Stimulated activated naive B cell treated with anti-CD40 and anti-IgM and Interleukin-4, amounts not matched to agents 10 μg/mL and 1 μg/mL and 100 μg/mL, for 72 hours (primary cell): Measurements from ENCODE around the gene PGM2.

Experiments used
- ATAC-seq, 2 donors: fragments of 150-1000 bp; cut with Tn5 transposase; replicated peaks; 2 replicates each; pipeline ENCODE4 v1.10.0; 2021; ENCODE audit warnings: moderate library complexity in 1 of 2
- DNase-seq: peaks from one replicate; pipeline ENCODE4 v3.0.0; 2021
- H3K27ac Mint-ChIP-seq: one replicate; pipeline ENCODE4 v1.8.0; 2022; ENCODE audit warnings: mild to moderate bottlenecking, mixed read lengths
- H3K27me3 Mint-ChIP-seq, 2 donors: one replicate each; pipeline ENCODE4 v1.8.0; 2022; ENCODE audit warnings: mixed read lengths in 2 of 2
- H3K36me3 Mint-ChIP-seq, 2 donors: one replicate each; pipeline ENCODE4 v1.8.0; 2022; ENCODE audit warnings: mixed read lengths in 2 of 2, mild to moderate bottlenecking in 1 of 2
- H3K4me1 Mint-ChIP-seq, 2 donors: one replicate each; pipeline ENCODE4 v1.8.0; 2022; ENCODE audit warnings: mixed read lengths in 2 of 2, mild to moderate bottlenecking in 1 of 2
- H3K4me3 Mint-ChIP-seq, 2 donors: one replicate each; pipeline ENCODE4 v1.8.0; 2022; ENCODE audit warnings: mild to moderate bottlenecking in 2 of 2, mixed read lengths in 2 of 2, moderate library complexity in 1 of 2
- H3K9me3 Mint-ChIP-seq, 2 donors: one replicate each; pipeline ENCODE4 v1.8.0; 2022; ENCODE audit warnings: mixed read lengths in 2 of 2, mild to moderate bottlenecking in 1 of 2

The PGM2 gene

DNA sequence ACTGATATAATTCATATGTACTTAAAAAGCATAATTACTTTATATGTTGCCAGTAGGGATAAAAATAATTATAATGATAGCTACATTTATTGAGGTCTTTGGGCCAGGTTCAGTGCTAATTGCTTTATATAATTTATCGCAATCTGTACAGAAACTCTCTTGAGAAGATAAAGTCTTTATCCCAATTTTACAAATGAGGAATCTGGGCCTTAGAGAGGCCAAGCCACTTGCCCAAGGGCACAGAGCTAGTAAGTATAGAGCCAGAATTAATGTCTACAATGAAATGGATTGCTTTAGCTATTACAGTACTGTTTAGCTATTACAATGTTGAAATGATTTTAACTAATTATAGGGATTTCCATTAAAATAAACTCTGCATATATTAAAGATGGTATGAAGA, 33.8 kb downstream of the PGM2 start:
- Mint-ChIP-seq H3K27me3 (no peaks in the 10 kb centered on the region), H3K27ac (no peak overlapping the region)

DNA sequence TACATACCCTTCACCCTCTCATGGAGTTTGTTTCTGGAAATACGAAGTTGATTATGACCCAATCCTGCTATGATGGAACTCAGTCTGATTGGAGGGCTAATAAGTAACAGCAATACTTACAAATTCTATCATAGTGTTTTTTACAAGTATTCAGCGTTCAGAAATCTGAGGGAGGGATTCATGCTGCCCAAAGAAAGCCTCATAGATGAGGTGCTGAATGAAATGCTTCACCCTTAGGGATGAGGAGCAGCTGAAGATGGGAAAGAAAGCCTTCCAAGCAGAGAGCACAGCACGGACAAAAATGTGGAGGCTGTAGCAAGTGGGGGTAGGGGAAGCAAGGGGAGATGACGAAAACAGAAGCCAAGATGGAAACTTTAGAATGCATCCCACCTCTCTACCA, 36.5 kb downstream of the PGM2 start:
- H3K4me3 Mint-ChIP-seq = no peak overlapping the region
- H3K4me1 Mint-ChIP-seq = peaks cover 9 to 19% of the 10 kb centered on the region in 2 donors
- H3K27me3 Mint-ChIP-seq = no peaks in the 10 kb centered on the region
- H3K27ac Mint-ChIP-seq = no peak overlapping the region
- no peak for ATAC-seq
- no peaks in the 10 kb centered on the region for H3K9me3 Mint-ChIP-seq
- peaks cover 32 to 51% of the 10 kb centered on the region in 2 donors for H3K36me3 Mint-ChIP-seq
- DNase-seq = no peak

More for the DNA sequence above, 33.8 kb downstream of the PGM2 start:
- Mint-ChIP-seq H3K4me3 (no peak overlapping the region), H3K36me3 (peaks cover 20 to 31% of the 10 kb centered on the region in 2 donors), H3K9me3 (no peaks in the 10 kb centered on the region), H3K4me1 (peaks cover 5 to 9% of the 10 kb centered on the region in 2 donors)
- DNase-seq = no peak
- ATAC-seq = no peak

DNA sequence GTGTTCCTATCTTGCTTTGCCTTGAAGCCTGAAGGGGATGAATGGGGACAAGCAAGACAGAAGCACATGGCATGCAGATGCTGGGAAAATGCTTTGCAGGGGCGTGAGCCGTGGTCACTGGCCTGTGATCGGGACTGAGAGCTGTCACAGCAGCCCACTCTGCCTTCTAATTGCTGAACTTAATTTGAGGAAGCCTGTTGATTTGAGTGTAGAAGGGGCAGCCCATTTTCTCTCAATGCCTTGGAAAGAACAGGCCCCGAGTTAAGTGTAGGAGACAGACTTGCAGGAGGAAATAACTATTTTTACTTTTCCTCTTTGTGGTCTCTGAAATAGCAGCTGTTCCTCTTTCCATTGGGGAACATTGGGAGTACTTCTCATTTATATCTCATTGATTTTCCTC, 38.3 kb downstream of the PGM2 start:
- Mint-ChIP-seq H3K9me3 (no peaks in the 10 kb centered on the region), H3K27me3 (no peaks in the 10 kb centered on the region), H3K36me3 (peaks cover 38 to 52% of the 10 kb centered on the region in 2 donors), H3K4me1 (peaks cover 9 to 19% of the 10 kb centered on the region in 2 donors), H3K27ac (peak overlapping the region; percentile 15), H3K4me3 (peak overlapping the region in 1 of 2 donors; percentile 30)
- DNase-seq = peak; percentile 20
- peak; percentile 80 to 95 for ATAC-seq

DNA sequence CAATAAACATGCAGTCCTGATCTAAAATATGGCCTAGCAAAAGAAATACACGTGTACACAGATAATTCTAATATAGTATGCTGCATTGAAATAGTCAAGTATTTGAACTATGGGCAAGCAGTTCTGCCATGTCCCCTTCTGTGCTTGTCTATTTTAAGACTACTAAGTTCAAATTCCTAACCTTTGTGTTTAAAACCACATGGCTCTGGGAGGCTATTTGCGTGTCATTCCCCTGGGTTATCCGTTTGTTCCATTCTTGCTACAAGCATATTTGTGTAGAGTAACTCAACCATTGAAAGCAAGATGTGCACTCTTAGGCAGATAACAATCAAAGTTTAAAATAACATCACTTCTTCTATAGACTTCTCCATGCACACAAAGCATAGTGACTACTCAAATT, 39.0 kb downstream of the PGM2 start:
- Mint-ChIP-seq H3K9me3 (no peaks in the 10 kb centered on the region), H3K36me3 (peaks cover 38 to 52% of the 10 kb centered on the region in 2 donors), H3K4me1 (peaks cover 9 to 19% of the 10 kb centered on the region in 2 donors), H3K27me3 (no peaks in the 10 kb centered on the region), H3K4me3 (no peak overlapping the region), H3K27ac (no peak overlapping the region)
- ATAC-seq = no peak
- DNase-seq = no peak

DNA sequence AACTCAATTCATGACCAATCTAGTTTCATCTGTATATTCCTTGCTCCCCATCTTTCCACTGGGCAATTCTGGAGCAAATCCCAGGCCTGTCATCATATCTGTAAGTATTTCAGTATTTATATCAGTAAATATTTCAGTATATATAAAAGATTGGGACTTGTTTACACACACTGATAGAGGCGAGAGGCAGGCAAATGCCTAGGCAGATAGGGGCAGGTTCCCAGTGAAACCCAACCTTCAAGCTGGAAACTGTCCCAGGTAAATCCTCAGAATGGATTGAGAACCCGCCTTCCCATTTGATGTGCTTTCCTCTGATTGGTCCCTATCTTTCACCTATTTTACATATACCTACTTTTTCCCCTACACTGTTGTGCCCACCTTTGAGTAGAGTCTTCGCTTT, 40.6 kb downstream of the PGM2 start:
- peaks cover 11 to 25% of the 10 kb centered on the region in 2 donors for H3K4me1 Mint-ChIP-seq
- H3K27me3 Mint-ChIP-seq = no peaks in the 10 kb centered on the region
- H3K27ac Mint-ChIP-seq = no peak overlapping the region
- DNase-seq (no peak), ATAC-seq (no peak)
- peaks cover 38 to 51% of the 10 kb centered on the region in 2 donors for H3K36me3 Mint-ChIP-seq
- no peak overlapping the region for H3K4me3 Mint-ChIP-seq
- no peaks in the 10 kb centered on the region for H3K9me3 Mint-ChIP-seq

DNA sequence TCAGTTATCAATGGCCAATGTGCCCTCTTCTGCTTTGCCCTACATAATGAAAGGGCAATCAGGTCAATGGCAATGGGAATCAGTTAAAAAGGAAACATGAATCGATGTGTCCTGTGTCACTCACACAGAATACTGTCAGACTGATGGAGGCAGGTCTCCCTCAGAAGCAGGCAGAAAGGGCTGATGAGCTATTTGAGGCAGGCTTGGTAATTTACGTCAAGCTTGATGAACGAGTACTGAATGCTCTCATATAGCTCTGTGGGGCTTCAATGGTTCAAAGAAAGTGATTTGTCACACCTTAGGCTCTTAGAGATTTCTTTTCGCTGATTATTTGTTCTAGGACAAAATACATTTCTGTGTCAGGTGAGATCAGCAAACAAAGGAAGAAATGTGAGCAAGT, 41.8 kb downstream of the PGM2 start:
- Mint-ChIP-seq H3K27me3 (no peaks in the 10 kb centered on the region), H3K9me3 (no peaks in the 10 kb centered on the region), H3K27ac (no peak overlapping the region), H3K4me1 (peaks cover 12 to 25% of the 10 kb centered on the region in 2 donors), H3K4me3 (no peak overlapping the region), H3K36me3 (peaks cover 34 to 46% of the 10 kb centered on the region in 2 donors)
- no peak for ATAC-seq
- DNase-seq = no peak

DNA sequence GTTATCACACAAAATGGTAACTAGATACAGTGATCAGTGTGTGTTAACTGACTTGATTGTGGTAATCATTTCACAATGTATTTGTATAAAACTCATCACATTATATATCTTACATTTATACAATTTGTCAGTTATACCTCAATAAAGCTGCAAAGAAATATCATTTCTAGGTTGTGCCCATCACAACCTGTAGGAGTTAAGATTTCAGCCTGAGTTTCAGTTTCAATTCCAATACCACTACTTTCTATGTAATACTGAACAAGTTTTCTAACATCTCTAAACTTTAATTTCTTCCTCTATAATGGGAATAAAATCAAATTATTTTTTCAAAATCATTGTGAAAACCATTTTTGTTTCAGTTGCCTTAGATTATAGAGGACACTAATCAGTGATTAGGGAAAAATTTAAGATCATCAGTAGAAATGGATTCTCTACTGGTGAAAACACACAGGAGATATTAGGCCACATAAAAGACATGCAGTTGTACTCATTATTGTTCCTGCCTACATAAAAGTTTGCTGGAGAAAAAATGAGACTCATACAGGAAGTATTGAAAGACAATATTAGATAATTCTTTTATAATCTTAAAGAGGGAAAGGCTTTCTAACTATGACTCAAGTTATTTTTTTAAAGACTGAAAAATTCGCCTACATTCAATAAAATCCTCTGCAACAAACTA, 46.0 kb downstream of the PGM2 start:
- H3K36me3 Mint-ChIP-seq = peaks cover 21% of the 10 kb centered on the region in 2 donors
- DNase-seq (no peak), ATAC-seq (no peak)
- no peak overlapping the region for H3K27ac Mint-ChIP-seq
- H3K4me3 Mint-ChIP-seq = no peak overlapping the region
- H3K27me3 Mint-ChIP-seq = no peaks in the 10 kb centered on the region
- H3K4me1 Mint-ChIP-seq = peaks cover 4 to 6% of the 10 kb centered on the region in 2 donors
- no peaks in the 10 kb centered on the region for H3K9me3 Mint-ChIP-seq

DNA sequence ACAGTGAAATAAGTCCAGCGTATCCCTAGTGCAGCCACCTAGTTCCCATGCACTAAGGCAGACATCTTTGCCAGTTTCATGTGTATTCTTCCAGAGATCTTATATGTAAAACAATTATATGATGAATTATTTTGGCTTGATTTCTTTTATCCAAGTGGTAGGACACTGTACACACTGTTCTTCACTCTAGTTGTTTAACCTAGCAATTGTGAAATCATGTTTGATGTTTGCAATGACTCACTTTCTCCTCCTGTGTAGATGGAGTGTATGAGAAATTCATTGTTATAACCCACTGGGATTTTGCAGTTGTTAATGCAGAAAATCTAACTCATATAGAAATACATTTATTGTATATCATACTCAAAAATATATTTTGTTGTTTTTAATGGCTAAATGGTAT, 46.9 kb downstream of the PGM2 start:
- no peak overlapping the region for H3K27ac Mint-ChIP-seq
- ATAC-seq (peak in 1 of 2 donors; percentile 38), DNase-seq (no peak)
- no peaks in the 10 kb centered on the region for H3K27me3 Mint-ChIP-seq
- H3K36me3 Mint-ChIP-seq = peaks cover 12 to 15% of the 10 kb centered on the region in 2 donors
- peaks cover 4 to 6% of the 10 kb centered on the region in 2 donors for H3K4me1 Mint-ChIP-seq
- no peak overlapping the region for H3K4me3 Mint-ChIP-seq
- H3K9me3 Mint-ChIP-seq = no peaks in the 10 kb centered on the region

DNA sequence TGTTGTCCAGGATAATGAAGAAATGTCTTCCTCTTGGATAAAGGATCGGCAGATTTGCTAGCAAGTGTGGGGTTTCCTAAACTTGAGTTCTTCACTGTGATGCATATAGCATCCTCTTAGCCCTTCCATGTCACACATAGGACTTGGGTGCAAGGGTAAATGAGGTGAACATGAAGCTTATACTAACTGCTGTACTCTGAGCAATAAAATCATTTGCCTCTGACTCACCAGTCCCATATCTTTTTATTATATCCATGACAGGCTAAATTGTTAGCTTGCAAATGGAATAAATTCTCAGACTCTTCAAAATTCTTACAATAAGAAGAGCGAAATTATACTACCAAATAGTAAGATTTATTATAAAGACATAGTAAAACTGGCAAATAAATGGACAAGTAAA, 49.7 kb downstream of the PGM2 start:
- ATAC-seq = no peak
- no peak overlapping the region for H3K4me3 Mint-ChIP-seq
- H3K27me3 Mint-ChIP-seq = no peaks in the 10 kb centered on the region
- H3K4me1 Mint-ChIP-seq = peaks cover 7 to 14% of the 10 kb centered on the region in 2 donors
- H3K36me3 Mint-ChIP-seq = peaks cover under 1 to 4% of the 10 kb centered on the region in 2 donors
- DNase-seq = no peak
- no peak overlapping the region for H3K27ac Mint-ChIP-seq
- no peaks in the 10 kb centered on the region for H3K9me3 Mint-ChIP-seq

DNA sequence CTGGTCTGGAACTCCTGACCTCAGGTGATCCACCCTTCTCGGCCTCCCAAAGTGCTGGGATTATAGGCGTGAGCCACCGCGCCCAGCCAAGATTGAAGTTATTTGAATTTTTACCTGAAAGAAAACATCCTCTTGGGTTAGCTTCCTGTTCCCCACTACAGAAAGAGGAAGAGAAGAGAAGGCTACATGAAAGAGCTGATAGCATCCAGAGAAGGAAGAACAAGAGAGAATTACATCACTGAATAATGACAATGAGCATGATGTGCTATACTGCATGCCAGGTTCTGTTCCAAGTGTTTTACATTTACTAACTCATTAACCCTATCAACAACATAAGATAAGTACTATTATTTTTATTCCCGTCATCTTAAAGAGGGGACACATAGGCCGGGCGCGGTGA, 52.9 kb downstream of the PGM2 start:
- H3K27me3 Mint-ChIP-seq = no peaks in the 10 kb centered on the region
- H3K9me3 Mint-ChIP-seq = no peaks in the 10 kb centered on the region
- DNase-seq = no peak
- H3K4me3 Mint-ChIP-seq = no peak overlapping the region
- peak; percentile 42 to 46 for ATAC-seq
- H3K4me1 Mint-ChIP-seq = peaks cover 4 to 8% of the 10 kb centered on the region in 2 donors
- H3K36me3 Mint-ChIP-seq = no peaks in the 10 kb centered on the region
- H3K27ac Mint-ChIP-seq = peak overlapping the region; percentile 68

DNA sequence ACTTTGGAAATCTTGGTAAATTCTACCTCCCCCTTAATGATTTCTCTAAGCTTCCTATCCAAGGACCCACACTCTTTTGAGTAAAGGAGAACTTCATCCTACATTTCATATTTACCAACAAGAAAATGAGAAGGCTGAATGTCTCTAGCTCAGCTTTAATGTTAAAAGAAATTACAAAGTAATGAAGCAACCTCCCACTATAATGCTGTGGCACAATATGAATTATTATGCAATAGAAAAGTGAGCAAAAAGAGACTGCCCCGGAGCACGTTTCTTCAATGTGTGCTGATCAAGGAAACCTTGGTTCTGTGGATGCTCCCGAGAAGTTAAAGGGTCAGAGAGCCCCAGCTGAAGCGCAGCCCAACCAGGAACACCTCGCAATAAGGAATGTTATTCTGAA, 55.3 kb downstream of the PGM2 start:
- H3K4me3 Mint-ChIP-seq = no peak overlapping the region
- no peaks in the 10 kb centered on the region for H3K9me3 Mint-ChIP-seq
- H3K36me3 Mint-ChIP-seq = no peaks in the 10 kb centered on the region
- no peak overlapping the region for H3K27ac Mint-ChIP-seq
- ATAC-seq = no peak
- DNase-seq = no peak
- no peaks in the 10 kb centered on the region for H3K27me3 Mint-ChIP-seq
- H3K4me1 Mint-ChIP-seq = peaks cover 13 to 26% of the 10 kb centered on the region in 2 donors

DNA sequence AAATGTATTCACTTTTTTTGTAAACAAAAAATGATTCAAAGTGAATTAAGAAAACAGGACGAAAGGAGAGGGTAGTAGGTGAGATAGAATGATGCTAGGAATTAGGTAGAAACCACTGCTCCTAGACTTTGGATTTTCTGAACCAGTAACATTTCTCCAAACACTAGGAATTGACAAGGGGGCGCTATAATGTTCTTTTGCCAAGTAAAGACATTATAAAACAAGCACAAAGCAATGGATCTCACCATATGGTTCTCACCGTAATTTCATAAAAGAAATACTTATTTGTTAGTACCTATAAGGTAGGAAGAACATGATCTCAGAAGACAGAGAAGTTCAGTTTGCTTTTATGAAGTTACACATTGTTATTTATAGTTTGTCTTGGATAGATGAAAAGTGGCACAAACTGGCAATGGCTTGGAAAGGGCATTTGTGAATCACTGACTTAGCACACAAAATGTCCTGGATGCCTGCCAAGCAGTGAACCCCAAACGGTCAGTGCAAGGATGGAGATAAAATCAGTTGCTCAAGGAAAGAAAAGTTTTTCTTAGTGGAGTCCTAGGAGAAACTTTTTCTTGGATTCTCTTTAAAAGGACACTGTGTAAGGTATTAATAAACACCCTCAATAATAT, 56.3 kb downstream of the PGM2 start:
- no peak for DNase-seq
- H3K4me3 Mint-ChIP-seq = no peak overlapping the region
- no peaks in the 10 kb centered on the region for H3K36me3 Mint-ChIP-seq
- no peaks in the 10 kb centered on the region for H3K27me3 Mint-ChIP-seq
- no peak overlapping the region for H3K27ac Mint-ChIP-seq
- no peak for ATAC-seq
- H3K9me3 Mint-ChIP-seq = no peaks in the 10 kb centered on the region
- H3K4me1 Mint-ChIP-seq = peaks cover 15 to 26% of the 10 kb centered on the region in 2 donors

DNA sequence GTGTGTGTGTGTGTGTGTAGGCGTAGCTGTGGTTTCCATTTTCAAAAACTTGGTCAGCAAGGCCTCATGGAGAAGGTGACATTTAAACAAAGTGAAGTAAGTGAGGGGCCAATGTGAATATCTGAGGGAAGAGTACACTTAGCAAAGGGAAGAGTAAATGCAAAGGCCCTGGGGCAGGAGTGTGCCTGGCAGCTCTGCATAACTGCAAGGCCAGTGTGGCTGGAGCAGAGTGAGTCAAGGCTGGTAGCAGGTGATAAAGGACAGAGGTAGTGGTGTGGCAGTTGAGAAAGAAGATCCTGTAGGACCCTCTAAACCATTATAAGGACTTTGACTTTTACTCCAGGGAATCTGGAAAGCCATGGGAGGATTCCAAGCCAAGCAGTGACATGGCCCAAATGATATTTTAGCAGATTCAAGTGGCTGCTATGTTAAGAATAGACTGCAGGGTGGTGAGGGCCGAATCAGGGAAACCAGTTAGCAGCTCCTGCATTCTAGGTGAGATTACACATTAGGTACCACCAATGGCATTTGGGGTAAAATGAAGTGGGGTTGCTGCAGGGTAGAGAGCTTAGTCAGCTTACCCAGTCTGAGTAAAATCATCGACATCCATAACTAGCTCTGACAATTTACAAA, 58.5 kb downstream of the PGM2 start:
- Mint-ChIP-seq H3K27me3 (no peaks in the 10 kb centered on the region), H3K4me3 (no peak overlapping the region), H3K9me3 (no peaks in the 10 kb centered on the region), H3K36me3 (no peaks in the 10 kb centered on the region), H3K27ac (peak overlapping the region; percentile 52), H3K4me1 (peaks cover 21 to 37% of the 10 kb centered on the region in 2 donors)
- ATAC-seq = peak; percentile 31 to 39
- DNase-seq = no peak

DNA sequence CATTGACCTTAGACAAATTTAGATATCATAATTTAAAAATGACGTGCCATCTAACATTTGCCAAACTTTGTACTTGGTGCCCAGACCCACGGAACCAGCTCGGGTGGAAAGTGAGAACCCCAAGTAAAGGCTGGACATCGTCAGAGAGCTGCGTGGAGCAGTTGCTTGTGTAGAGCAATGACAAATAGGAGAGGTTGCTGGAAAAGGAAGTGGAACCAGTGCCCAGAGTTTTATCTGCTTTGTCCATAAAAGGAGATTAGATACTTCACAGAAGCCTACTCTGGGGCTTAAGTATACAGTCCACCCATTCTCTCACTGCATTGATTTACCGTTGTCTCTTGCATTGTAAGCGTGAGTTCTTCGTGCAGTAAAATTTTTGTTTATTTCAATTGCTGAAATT, 59.0 kb downstream of the PGM2 start:
- peak; percentile 55 to 58 for ATAC-seq

More for the DNA sequence above, 59.0 kb downstream of the PGM2 start:
- no peaks in the 10 kb centered on the region for H3K27me3 Mint-ChIP-seq
- no peak overlapping the region for H3K4me3 Mint-ChIP-seq
- H3K4me1 Mint-ChIP-seq = peaks cover 25 to 42% of the 10 kb centered on the region in 2 donors
- H3K36me3 Mint-ChIP-seq = no peaks in the 10 kb centered on the region
- no peak for DNase-seq
- H3K9me3 Mint-ChIP-seq = no peaks in the 10 kb centered on the region
- peak overlapping the region; percentile 20 for H3K27ac Mint-ChIP-seq
